Lung (tissue), 12 donors: ENCODE results near the gene FIGNL1. TPM values are rescaled to one million over a fixed set of nuclear protein-coding genes. Genes with fewer than 3 reads are reported as not detected.

ENCODE experiments used
- ATAC-seq: fragments of 200-7000 bp; cut with Tn5 transposase; one replicate; pipeline ENCODE4 v1.9.1; 2020; ENCODE audit warnings: moderate number of reproducible peaks; ENCODE audit not compliant: insufficient read depth, low FRiP score
- DNase-seq, 3 donors: peaks; one replicate each; pipeline ENCODE4 v3.0.0-alpha.2; 2013 to 2017
- H3K27ac ChIP-seq, 2 donors: one replicate each; pipeline ENCODE4 v1.5.1; 2013; ENCODE audit warnings: mild to moderate bottlenecking in 2 of 2, moderate library complexity in 2 of 2, control low read depth in 1 of 2, inconsistent platforms in 1 of 2, low read depth in 1 of 2, low read length in 1 of 2
- H3K27me3 ChIP-seq, 3 donors: one replicate each; pipeline ENCODE4 v1.5.1; 2013; ENCODE audit warnings: low read length in 2 of 3; ENCODE audit not compliant: control insufficient read depth in 3 of 3, insufficient read depth in 3 of 3
- H3K36me3 ChIP-seq, 4 donors: one replicate each; pipeline ENCODE4 v1.5.1; 2013; ENCODE audit warnings: low read length in 4 of 4, mild to moderate bottlenecking in 1 of 4, moderate library complexity in 1 of 4; ENCODE audit not compliant: control insufficient read depth in 4 of 4, insufficient read depth in 4 of 4
- H3K4me1 ChIP-seq, 5 donors: one replicate each; pipeline ENCODE4 v1.5.1; 2013; ENCODE audit warnings: low read length in 5 of 5, mild to moderate bottlenecking in 2 of 5, moderate library complexity in 1 of 5; ENCODE audit not compliant: control insufficient read depth in 5 of 5, insufficient read depth in 5 of 5
- H3K4me3 ChIP-seq: one replicate; pipeline ENCODE4 v1.5.1; 2013; ENCODE audit warnings: mild to moderate bottlenecking, control low read depth, moderate library complexity
- H3K9ac ChIP-seq, 2 donors: one replicate each; pipeline ENCODE4 v1.5.1; 2013; ENCODE audit warnings: low read length in 2 of 2, control low read depth in 1 of 2; ENCODE audit not compliant: insufficient read depth in 1 of 2
- H3K9me3 ChIP-seq, 4 donors: one replicate each; pipeline ENCODE4 v1.5.1; 2013; ENCODE audit warnings: low read length in 3 of 4, mild to moderate bottlenecking in 1 of 4, moderate library complexity in 1 of 4; ENCODE audit not compliant: control insufficient read depth in 4 of 4, insufficient read depth in 3 of 4
- WGBS, 2 donors: extraction: QIAGEN DNeasy Blood & Tissue Kit; methylation state at CpG; one replicate each; pipeline ENCODE4 v1.1.7; 2013; 5-methylcytosine and 5-hydroxymethylcytosine counted together
- polyA plus RNA-seq, 2 donors: library from polyadenylated mRNA; stranded (reverse); fragments of 200-250 nt; gene quantifications; one replicate each; pipeline ENCODE4 v1.2.1, GENCODE V29; 2013
- total RNA-seq, 2 donors: library from RNA; depleted of rRNA in 1 of 2; stranded (reverse); fragments of >200 nt in 1 of 2; gene quantifications; one replicate each; pipeline ENCODE4 v1.2.1, GENCODE V29; 2014 to 2021
- TF ChIP-seq, protein P1 (sequence below): IDR thresholded peaks from 2 replicates; pipeline ENCODE4 v1.5.1; 2012; ENCODE audit warnings: mild to moderate bottlenecking; ENCODE audit errors: control extremely low read depth, extremely low read depth
- donor health status: control.
- donor health status: control.
- donor health status: Bipolar disorder and iron deficiency.
- donor health status: healthy.
- donor health status: DM: yes; HTN: yes; CAD: no.

Gene FIGNL1
- total and polyA plus RNA-seq, 4 donors: 3.0 to 17.0 (median 6.2) TPM

DNA sequence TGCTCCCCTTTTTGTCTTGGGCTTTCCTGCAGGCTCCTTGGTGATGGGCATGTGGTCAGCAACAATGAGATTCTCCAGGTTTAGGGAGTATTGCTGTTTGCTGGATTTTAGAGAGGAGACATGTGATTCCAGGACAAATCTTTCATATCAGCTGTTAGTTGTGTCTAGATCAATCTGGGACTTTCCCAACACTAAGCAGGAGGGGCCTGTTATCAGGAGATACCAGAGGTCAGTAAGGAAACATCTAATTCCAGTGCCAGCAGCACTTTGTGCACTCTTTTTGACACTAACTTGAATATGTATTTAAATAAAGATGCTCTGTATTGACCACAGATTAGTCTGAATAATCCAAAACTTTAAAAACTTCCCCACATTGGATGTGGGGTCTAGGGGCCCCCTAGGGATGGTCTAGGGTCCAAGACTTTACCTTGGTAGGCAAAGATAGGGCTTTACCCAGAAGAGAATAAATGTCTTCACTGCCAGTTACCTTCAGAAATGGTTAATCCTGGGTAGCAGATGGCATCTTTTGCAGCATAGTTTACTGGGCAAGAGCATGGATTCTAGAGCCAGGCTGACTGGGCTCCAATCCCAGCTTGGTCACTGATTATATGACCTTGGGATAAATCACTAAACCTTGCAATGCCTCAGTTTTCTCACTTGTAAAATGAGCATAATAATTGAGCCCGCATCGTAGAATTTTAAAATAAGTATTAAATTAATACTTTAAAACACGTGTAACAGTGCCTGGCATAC lies 6.4 kb upstream of the FIGNL1 start:
- 44 to 61% methylated on average over 3 of the region's 3 CpGs for WGBS, 2 donors
- no peak overlapping the region for H3K27ac ChIP-seq
- H3K9me3 ChIP-seq: no peaks in the 10 kb centered on the region
- DNase-seq (no peak), ATAC-seq (no peak)
- no peak overlapping the region for H3K9ac ChIP-seq
- TF ChIP-seq, protein P1, sequence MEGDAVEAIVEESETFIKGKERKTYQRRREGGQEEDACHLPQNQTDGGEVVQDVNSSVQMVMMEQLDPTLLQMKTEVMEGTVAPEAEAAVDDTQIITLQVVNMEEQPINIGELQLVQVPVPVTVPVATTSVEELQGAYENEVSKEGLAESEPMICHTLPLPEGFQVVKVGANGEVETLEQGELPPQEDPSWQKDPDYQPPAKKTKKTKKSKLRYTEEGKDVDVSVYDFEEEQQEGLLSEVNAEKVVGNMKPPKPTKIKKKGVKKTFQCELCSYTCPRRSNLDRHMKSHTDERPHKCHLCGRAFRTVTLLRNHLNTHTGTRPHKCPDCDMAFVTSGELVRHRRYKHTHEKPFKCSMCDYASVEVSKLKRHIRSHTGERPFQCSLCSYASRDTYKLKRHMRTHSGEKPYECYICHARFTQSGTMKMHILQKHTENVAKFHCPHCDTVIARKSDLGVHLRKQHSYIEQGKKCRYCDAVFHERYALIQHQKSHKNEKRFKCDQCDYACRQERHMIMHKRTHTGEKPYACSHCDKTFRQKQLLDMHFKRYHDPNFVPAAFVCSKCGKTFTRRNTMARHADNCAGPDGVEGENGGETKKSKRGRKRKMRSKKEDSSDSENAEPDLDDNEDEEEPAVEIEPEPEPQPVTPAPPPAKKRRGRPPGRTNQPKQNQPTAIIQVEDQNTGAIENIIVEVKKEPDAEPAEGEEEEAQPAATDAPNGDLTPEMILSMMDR: no peak
- no peak overlapping the region for H3K4me3 ChIP-seq
- no peaks in the 10 kb centered on the region for H3K36me3 ChIP-seq
- no peaks in the 10 kb centered on the region for H3K4me1 ChIP-seq
- no peaks in the 10 kb centered on the region for H3K27me3 ChIP-seq

DNA sequence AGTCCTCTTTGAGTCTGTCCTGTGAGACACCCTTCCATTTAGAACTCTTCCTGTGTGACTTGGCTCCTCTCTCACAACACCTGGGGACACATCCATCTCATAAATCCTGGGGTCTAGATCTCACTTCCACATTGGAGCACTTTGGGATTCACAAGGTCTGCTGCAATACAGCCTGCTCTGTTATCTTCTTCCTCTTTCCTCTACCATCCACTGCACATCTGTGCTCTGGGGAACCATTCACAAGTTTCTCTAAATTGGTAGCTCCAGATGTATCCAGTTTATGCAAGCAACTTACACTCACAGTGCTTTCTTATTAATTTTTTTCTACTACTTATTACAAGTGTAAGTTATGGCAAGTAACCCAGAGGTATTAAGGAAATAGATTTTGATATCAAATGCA lies 5.5 kb upstream of the FIGNL1 start:
- Histone ChIP-seq H3K27ac (no peak overlapping the region), H3K9ac (peak overlapping the region in 1 of 2 donors; percentile 28), H3K9me3 (no peaks in the 10 kb centered on the region), H3K36me3 (no peaks in the 10 kb centered on the region), H3K27me3 (no peaks in the 10 kb centered on the region), H3K4me1 (peaks cover 0 to 2% (median 0%) of the 10 kb centered on the region in 5 donors), H3K4me3 (no peak overlapping the region)
- DNase-seq (no peak), ATAC-seq (no peak)
- TF ChIP-seq, protein P1: no peak

DNA sequence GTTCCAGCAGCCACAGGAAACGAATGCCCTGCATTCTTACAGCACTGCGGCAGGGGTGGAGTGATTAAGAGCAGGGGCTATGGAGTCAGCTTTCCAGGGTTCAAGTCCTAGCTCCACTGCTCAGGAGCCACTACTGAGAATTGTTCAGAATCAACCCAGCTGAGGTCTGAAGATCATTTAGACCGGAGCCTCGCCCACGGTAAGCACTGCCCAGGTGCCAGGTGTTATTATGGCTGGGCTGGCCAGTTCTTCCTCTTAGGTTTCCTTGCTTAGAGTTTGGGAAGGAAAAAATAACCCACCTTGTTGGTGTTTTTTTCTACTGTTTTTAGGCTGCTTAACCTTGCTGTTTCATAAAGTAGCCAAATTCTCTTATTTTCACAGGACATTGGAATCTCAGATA lies 4.8 kb upstream of the FIGNL1 start:
- no peaks in the 10 kb centered on the region for H3K27me3 ChIP-seq
- H3K4me3 ChIP-seq: no peak overlapping the region
- no peak overlapping the region for H3K27ac ChIP-seq
- no peak overlapping the region for H3K9ac ChIP-seq
- no peaks in the 10 kb centered on the region for H3K9me3 ChIP-seq
- DNase-seq: no peak
- peaks cover 0 to 3% (median 0%) of the 10 kb centered on the region in 5 donors for H3K4me1 ChIP-seq
- peaks cover 0 to 2% (median 0%) of the 10 kb centered on the region in 4 donors for H3K36me3 ChIP-seq
- 61 to 77% methylated on average over 5 of the region's 5 CpGs for WGBS, 2 donors
- TF ChIP-seq, protein P1: no peak
- no peak for ATAC-seq
